AG04450 (cell line): ENCODE data around the gene SCARB2. TPM values are rescaled to one million over a fixed set of nuclear protein-coding genes. Genes with fewer than 3 reads are reported as not detected.

Experiments used
- CTCF ChIA-PET: fragments of 300-600, 350-600 bp; formaldehyde crosslinking; extraction: SDS; loops from one replicate; lab custom pipeline; 2022; ENCODE audit warnings: antibody characterized with exemption, inconsistent platforms; lab: Charles Lee
- POLR2A ChIA-PET: fragments of 350-600 bp; formaldehyde crosslinking; extraction: SDS; loops from one replicate; lab custom pipeline; 2021; ENCODE audit warnings: antibody characterized with exemption, inconsistent platforms; lab: Yijun Ruan, JAX
- DNase-seq: peaks from one replicate; pipeline ENCODE4 v3.0.0-alpha.2; 2011; ENCODE audit warnings: low read depth, low spot score
- H3K27ac ChIP-seq: one replicate; pipeline ENCODE4 v1.5.1; 2012; ENCODE audit warnings: low read depth, low read length, control low read depth
- H3K27me3 ChIP-seq: one replicate; pipeline ENCODE4 v1.6.0; 2012; ENCODE audit warnings: low read length; ENCODE audit not compliant: control insufficient read depth, insufficient read depth
- H3K4me3 ChIP-seq: 2 replicates; pipeline ENCODE4 v1.5.1; 2011; ENCODE audit warnings: mild to moderate bottlenecking, low read depth, low read length, control low read depth
- H3K9me3 ChIP-seq: 2 replicates; pipeline ENCODE4 v1.5.1; 2012; ENCODE audit warnings: low read length; ENCODE audit not compliant: control insufficient read depth, insufficient read depth
- CTCF ChIP-seq: IDR thresholded peaks from 2 replicates; pipeline ENCODE4 v1.5.1; 2011; ENCODE audit warnings: low read depth, low read length, control low read depth, inconsistent platforms
- polyA plus RNA-seq: library from polyadenylated mRNA; depleted of rRNA; stranded (reverse); fragments of >200 nt; gene quantifications from 2 replicates; pipeline ENCODE4 v1.2.3, GENCODE V29; 2011

The SCARB2 gene
- polyA plus RNA-seq, 1 experiment: 161 TPM

- no peaks in the 10 kb centered on the region for H3K9me3 ChIP-seq
- ChIA-PET CTCF (interaction anchor here (1.4 kb wide), 1 partner anchor 203 kb away, joined by 6 read pairs; no protein-coding TSS in a partner anchor), POLR2A (no interaction called here)
- H3K4me3 ChIP-seq: no peak overlapping the region
- TF ChIP-seq CTCF: no peak
- H3K27me3 ChIP-seq: no peaks in the 10 kb centered on the region
- no peak for DNase-seq
- no peak overlapping the region for H3K27ac ChIP-seq
Measured at GRCh38 chr4:76175336-76175735, 38.3 kb downstream of the SCARB2 start.

GRCh38 chr4:76174216-76174615 is 39.4 kb downstream of the SCARB2 start:
- CTCF ChIA-PET: interaction anchor here (0.5 kb wide), 1 partner anchor 247 kb away, joined by 3 read pairs; no protein-coding TSS in a partner anchor
- Histone ChIP-seq H3K4me3 (no peak overlapping the region), H3K27ac (no peak overlapping the region), H3K9me3 (no peaks in the 10 kb centered on the region), H3K27me3 (no peaks in the 10 kb centered on the region)
- POLR2A ChIA-PET: no interaction called here
- no peak for DNase-seq
- no peak for TF ChIP-seq CTCF

- no peak overlapping the region for H3K27ac ChIP-seq
- no peak overlapping the region for H3K4me3 ChIP-seq
- no peaks in the 10 kb centered on the region for H3K27me3 ChIP-seq
- no peaks in the 10 kb centered on the region for H3K9me3 ChIP-seq
- POLR2A ChIA-PET: no interaction called here
- DNase-seq: no peak
- CTCF ChIA-PET: interaction anchor here (1.0 to 6.9 kb wide), 2 partner anchors 11 to 14 kb away, joined by 4 to 65 read pairs; no protein-coding TSS in a partner anchor
- no peak for TF ChIP-seq CTCF
Measured at GRCh38 chr4:76168688-76169087, 44.9 kb downstream of the SCARB2 start.

- no peaks in the 10 kb centered on the region for H3K9me3 ChIP-seq
- ChIA-PET CTCF (interaction anchor here (6.9 kb wide), 1 partner anchor 14 kb away, joined by 65 read pairs; no protein-coding TSS in a partner anchor), POLR2A (no interaction called here)
- no peaks in the 10 kb centered on the region for H3K27me3 ChIP-seq
- DNase-seq: no peak
- no peak for TF ChIP-seq CTCF
- no peak overlapping the region for H3K27ac ChIP-seq
- no peak overlapping the region for H3K4me3 ChIP-seq
Measured at GRCh38 chr4:76166480-76166879, 47.1 kb downstream of the SCARB2 start.

GRCh38 chr4:76160355-76160754 is 53.3 kb downstream of the SCARB2 start:
- POLR2A ChIA-PET: no interaction called here
- CTCF ChIA-PET: interaction anchor here (2.1 kb wide), 1 partner anchor 20 kb away, joined by 13 read pairs; no protein-coding TSS in a partner anchor

More at GRCh38 chr4:76160355-76160754, 53.3 kb downstream of the SCARB2 start:
- Histone ChIP-seq H3K27me3 (no peaks in the 10 kb centered on the region), H3K9me3 (no peaks in the 10 kb centered on the region), H3K4me3 (no peak overlapping the region), H3K27ac (no peak overlapping the region)
- DNase-seq: no peak
- no peak for TF ChIP-seq CTCF
